HG03457 (cell line): ENCODE data around the gene EVA1A.

Experiments used
- ATAC-seq: cut with Tn5 transposase; IDR thresholded peaks from one replicate; pipeline ENCODE4 v1.9.1; 2021; ENCODE audit warnings: moderate number of reproducible peaks; ENCODE audit not compliant: unreplicated experiment

EVA1A gene

GRCh38 chr2:75545387-75545786, 15.4 kb downstream of the EVA1A start:
- no peak for ATAC-seq

GRCh38 chr2:75543446-75543845, 17.3 kb downstream of the EVA1A start:
- ATAC-seq: no peak

GRCh38 chr2:75541430-75541829, 19.3 kb downstream of the EVA1A start:
- no peak for ATAC-seq

- ATAC-seq: no peak
These were observed 19.7 kb downstream of the EVA1A start for GRCh38 chr2:75540994-75541393.

- no peak for ATAC-seq
These were observed 20.6 kb downstream of the EVA1A start for GRCh38 chr2:75539955-75540716.

GRCh38 chr2:75538521-75539490, 21.9 kb downstream of the EVA1A start:
- no peak for ATAC-seq

GRCh38 chr2:75537658-75538057, 23.1 kb downstream of the EVA1A start:
- no peak for ATAC-seq

- no peak for ATAC-seq
These were observed 27.6 kb downstream of the EVA1A start for GRCh38 chr2:75533135-75533534.

- no peak for ATAC-seq
These were observed 28.3 kb downstream of the EVA1A start for GRCh38 chr2:75532488-75532887.

- no peak for ATAC-seq
These were observed 32.3 kb downstream of the EVA1A start for GRCh38 chr2:75528221-75528977.

GRCh38 chr2:75527676-75528075, 33.1 kb downstream of the EVA1A start:
- no peak for ATAC-seq

GRCh38 chr2:75526842-75527241, 33.9 kb downstream of the EVA1A start:
- ATAC-seq: no peak

GRCh38 chr2:75525434-75526310, 35.1 kb downstream of the EVA1A start:
- no peak for ATAC-seq

- ATAC-seq: no peak
These were observed 36.3 kb downstream of the EVA1A start for GRCh38 chr2:75524276-75524911.

GRCh38 chr2:75523313-75524275, 37.1 kb downstream of the EVA1A start:
- ATAC-seq: no peak

- ATAC-seq: no peak
These were observed 38.0 kb downstream of the EVA1A start for GRCh38 chr2:75522543-75523312.

GRCh38 chr2:75521225-75521872, 39.4 kb downstream of the EVA1A start:
- ATAC-seq: no peak
